HG02973 (cell line): Measurements from ENCODE around the gene MAP6.

ENCODE experiments used
- ATAC-seq: cut with Tn5 transposase; IDR thresholded peaks from one replicate; pipeline ENCODE4 v1.9.1; 2021; ENCODE audit warnings: moderate library complexity; ENCODE audit not compliant: unreplicated experiment

MAP6 gene

DNA sequence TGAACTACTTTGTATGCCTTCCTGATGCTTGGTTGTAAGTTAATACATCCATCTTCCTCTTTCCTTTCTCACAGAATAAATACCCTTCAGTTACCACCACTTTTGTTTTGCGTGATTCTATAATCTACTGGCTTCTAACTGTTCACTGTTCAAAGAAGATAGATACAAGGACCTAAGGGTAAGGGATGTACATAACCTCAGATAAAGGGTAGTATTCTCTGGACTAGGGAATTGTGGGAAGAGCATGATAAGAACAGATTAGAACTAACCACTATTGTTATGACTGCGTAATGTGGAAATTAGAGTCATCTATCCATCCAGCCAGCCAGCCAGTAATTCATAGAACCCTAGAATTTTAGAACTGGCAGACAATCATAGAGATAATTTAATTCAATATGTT, 36.4 kb downstream of the MAP6 start:
- ATAC-seq = no peak

DNA sequence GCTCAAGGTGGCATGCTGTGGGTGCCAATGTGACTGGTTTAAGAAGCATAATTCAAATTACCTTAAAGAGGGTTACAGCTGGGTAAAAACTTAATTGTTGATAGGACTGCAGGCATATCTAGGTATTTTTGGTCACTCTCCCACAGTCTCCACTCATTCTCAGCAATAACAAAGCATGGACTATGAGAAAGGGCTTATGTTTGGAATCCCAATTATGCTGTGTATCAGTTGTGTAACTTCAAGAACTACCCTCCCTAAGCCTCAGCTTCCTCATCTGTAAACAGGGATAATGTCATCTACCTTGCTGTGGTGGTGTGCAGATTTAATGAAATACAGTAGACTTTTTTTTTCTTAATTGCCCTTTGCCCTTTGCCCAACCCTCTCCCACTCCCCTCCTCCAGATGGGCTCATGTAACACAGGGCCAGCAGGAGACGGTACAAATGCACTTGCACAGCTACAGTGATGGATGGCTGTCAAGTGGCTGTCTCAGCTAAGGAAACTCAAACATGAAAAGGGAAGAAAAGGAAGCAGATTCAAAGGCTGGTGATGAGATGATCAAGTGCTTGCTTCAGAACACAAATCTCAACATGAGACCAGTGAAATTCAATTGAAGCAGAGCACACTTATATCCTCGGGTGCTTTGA, 37.6 kb downstream of the MAP6 start:
- ATAC-seq = no peak

DNA sequence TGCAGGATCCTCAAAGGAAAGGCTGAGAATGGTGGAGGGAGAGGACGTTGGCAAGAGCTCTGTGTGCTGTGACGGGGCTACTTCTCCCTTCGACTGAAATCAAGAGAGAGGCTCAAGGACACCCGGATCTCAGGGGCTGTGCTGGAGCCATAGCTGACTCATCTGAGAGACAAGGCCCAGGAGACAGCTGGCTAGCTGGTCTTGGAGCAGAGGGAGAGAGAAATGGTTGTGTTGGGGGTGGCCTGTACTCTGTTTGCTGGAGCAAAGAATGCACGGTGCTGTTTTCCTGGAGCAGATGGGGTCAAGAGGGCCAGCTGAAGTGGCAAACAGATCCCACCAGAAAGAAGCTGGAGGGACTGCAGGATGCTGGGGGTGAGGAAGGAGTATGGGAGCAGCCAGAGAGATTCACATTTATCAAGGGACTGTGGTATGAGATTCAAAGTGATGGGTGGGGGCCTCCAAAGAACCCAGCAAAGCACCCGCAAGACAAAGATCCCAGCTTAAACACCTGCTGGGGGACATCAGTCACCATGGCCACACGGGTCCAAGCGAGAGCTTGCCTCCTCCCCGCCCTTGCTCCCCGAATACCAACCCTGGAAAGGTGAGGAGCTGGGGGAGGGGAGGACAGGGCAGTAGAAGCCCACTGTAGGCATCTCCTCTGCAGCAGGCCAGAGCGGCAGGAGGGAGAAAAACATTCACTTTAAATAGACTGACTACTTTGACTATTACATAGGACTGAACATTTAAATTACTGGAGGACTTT, 40.8 kb downstream of the MAP6 start:
- no peak for ATAC-seq

DNA sequence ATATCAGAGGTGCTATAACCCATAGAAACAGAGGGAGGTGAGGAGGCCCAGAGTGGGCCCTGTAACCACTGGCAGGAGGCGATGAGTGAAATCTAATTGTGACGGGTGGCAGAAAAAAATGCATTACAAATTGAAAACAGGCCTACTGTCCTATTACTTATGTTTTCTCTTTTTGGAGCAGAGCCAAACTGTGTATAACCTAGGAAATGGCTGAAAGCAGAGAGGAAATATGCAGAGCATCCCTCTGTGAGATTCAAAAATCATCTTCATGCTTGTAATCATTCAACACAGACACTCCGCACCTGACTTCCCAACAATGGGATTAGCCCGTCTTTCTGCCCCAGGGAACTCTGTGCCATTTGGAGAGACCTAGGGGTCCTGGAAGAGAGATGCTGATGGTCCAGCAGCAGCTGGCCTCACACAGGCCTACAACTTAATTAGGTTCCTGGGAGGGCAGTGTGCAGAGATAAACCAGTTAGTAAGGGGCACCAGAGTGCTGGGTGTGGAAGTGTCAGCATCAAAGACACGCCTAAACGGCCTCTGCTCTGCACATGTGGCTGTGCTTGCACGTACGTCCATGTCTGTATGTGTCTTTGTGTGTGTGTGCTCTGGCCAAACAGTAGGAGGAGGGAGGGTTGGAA, 41.8 kb downstream of the MAP6 start:
- ATAC-seq = no peak

DNA sequence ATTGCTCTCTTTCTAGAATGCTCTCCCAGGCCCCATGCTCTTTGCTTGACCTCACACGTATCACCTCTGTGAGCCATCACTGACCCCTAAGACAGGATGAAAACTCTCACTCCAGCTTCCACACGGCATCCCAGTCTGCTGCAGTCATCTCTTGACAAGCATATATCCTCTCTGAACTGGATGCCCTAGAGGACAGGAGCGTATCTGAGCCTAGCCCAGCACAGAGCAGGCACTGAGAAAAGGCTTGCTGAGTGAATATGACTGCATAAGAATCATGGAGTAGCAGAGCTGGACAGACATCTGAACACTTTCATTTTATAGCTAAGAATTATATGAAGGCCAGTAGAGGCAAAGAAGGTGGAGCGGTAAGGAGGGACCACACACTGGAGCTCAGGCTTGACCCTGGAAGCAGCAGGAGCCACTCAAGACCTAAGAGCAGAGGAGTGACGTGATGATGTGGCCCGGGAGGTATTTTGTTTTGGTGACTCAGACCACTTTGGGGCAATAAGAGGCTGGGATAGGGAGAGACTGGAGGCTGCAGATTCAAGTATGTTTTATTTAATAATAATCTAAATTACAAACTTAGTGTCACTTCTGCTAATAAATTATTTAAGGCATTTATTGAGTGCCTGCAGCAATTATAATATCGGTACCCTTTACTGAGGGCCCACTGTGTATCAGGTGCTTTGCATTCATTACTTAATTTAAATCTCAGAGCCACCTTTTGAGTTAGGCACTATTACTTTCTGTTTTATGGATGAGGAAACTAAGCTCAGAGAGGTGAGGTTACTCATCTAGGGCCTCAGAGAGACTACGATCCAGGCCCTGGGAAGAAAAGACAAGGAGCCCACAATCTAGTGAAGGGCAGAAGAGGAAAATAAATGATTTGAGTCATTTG, 42.6 kb downstream of the MAP6 start:
- no peak for ATAC-seq

DNA sequence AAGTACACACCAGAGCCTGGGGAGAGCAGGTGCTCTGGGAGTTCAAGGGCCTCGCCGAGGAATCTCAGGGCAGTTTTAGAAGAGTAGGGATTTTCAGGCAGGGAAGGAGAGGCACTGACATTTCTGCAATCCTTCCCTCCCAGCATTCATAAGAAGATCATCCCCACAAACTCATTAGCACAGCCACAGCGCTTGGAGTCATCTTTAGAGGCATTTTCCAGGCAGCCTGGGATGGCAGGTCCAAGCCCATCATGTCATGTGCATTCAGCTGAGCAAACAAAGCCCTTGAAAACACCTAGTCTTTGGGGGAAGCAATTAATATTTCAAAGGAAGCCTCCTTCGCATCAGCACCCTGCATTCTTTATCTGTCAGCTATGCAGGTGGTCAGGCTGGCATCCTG, 43.8 kb downstream of the MAP6 start:
- no peak for ATAC-seq

DNA sequence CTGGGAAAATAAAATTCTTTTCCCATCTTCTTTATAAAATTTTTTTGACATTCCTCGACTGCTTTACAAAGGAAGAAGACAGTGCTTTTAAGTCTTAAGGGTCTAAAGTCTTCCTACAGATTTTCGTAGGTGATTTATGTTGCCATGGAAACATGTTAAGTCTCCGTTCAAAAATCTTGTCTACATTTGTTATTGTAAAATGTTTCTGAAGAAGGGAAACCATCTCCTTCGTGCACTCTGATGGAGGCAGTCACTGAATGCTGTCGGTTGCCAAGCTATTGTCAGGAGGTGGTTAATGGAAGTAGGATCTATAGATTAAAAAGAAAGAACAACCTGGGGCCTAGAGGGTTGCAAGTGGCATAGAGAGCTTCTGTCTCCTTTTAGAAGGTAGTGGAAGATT, 52.6 kb downstream of the MAP6 start:
- ATAC-seq = no peak

DNA sequence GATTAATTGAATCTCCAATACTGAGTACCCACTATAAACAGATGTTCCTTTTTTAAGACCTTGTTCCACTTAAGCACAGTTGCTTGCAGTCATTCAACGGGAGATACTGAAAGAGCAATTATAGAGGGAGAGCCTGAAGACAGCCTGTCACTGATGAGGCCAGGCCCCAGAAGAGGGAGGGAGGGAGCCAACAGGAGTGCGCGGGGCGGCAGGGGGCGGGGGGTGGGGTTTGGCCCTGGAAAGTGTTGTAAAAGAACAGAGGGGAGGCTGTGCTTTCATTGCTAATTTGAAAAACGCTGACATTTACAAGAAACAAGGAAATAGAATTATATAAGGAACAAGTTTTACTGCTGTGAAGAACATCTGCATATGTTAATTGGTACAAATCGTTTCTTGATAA, 53.1 kb downstream of the MAP6 start:
- no peak for ATAC-seq

DNA sequence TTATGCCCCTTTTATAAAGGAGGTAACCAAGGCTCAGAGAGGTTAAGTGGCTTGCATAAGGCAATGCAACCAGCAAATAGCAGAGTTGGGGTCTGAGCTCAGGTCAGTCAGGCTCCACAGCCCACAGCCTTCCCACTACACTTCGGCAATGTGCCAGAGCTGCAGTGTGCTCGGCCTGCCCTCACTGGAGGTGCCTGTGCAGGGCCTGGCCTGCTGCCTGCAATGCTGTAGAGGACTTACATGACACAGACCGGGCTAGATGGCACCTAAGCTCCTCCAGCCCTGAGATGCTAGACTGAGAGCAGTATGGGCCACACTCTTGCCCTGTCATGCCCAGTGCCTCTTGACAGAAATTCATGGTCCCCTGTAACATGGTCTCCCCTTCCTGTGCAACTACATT, 57.0 kb downstream of the MAP6 start:
- no peak for ATAC-seq

DNA sequence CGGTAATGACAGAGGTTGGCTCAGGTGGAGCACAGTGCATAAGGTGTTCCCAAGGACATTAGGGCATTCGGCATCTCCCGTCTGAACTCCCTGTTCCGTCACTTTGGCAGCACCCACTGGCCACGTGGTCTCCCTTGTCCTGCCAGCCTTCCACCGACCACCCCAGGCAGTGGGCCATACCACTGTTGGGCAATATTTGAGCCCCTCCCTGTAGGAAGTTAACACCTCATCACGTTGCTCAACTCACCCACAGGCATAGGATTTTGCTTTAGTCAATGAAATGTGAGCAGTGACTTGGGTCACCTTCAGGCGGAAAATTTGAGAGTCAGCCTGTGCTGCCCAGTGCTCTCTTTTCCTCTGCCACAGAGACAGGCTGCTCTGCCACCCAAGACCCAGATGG, 62.7 kb downstream of the MAP6 start:
- no peak for ATAC-seq

DNA sequence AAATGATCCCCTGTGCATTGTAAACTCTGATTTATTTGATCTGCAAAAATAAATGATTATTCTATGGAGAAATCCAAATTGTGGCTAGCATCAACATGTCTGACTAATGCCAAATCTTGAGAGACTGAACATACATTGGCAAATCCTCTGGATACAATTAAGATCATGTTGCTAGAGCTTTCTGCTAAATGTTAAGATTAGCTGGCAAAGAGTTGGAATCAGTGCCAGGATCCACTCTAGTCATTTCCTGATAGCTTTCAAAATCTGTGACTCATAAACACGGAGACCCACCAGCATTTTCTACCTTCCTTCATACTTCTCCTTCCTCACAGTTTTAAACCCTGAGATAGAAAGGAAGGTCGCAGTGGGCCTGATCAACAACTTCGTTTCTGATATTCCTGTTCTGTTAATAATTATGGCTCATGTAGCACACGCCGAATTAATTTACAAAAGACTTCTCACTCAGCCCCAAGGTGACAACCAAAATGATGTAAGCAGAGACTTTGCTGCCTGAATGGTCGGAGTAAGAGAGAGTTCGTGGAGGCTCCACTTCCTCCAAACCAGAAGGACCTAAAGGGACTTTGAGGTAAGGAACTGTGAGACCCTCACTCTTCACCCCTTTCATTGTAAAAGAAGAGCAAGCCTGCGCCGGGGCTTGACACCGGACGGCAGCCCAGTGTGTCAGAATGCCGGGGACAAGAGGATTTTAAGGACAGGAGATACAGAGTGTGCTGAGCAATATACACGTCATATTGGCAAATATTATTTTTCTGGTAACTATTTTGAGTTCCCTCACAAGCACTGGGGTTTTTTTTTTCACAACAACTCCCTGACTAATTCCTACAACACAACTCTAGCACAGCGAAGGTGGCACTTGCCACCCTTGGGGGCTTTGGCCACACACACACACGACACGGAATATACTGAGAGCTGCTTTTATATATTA, 64.8 kb downstream of the MAP6 start:
- no peak for ATAC-seq

DNA sequence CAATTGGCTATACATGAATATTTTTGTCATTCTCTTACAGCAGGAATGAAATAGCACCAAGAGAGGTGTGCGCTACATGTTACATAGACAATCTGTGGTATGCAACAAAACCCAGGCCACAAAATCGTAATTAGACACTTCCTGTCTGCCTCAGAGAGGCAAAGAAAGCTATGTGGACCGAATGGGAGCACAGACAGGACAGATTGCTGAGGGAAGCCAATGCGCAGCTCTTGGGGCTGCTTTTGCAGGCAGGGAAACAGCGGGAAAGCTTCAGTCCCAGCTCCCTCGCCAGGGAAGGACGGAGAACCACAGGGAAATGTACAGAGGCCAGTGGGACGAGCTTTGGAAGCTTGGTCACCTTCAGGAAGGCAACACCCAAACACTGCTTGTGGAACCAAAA, 65.9 kb downstream of the MAP6 start:
- no peak for ATAC-seq

DNA sequence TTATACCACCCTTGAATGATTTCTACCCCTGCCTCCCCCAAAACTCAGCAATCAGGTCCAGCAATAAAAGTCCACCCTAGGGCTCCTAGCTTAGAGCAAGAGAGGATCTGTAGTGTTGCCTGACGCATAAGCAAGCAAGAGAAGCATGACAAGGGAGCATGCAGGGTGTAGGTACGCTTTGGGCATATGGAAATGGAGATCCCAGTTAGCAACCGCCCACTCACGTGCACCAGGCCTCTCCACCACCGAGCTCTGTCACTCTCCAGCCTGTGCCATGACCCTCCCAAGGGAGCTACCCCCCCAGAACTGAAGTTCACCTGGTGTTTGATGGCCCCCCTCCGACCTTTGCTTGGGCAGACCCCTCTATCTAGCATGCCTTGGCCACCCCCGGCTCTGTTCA, 67.3 kb downstream of the MAP6 start:
- ATAC-seq = no peak

DNA sequence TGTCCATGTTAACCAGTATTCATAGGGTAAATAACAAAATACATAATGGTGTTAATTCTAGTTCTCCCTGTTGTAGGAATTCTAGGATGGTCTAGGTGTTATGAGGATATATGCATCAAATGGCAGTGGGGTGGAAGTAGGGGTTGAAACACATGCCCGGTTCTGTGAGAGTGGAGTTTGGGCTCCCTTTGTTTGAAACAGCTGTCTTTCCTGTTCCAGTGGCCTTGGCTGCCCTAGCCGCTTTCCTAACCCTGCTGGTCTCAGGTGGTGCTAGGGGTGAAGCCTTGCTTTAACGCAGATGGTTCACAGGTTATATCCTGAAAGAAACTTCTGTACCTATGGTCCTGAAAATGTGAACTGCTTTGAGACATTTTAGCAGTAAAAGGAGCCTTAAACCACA, 68.5 kb downstream of the MAP6 start:
- ATAC-seq = no peak

DNA sequence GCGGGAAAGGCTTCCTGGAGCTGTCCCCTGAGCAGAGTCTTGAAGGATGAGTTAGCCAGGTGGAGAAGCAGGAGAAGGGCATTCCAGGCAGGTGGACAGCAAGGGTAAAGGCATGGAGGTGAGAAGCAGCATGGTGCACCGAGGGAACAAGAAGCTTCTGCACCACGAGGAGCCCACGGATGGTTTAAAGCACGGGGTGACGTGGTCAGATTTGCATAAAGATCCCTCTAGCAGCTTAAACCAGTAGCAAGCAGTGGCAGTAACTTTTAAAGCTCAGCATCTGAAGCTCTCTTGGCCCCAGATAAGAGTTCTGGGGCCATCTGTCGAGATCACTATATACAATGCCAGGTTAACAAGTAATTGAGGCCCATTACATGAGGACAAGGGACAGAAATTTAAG, 69.9 kb downstream of the MAP6 start:
- no peak for ATAC-seq

DNA sequence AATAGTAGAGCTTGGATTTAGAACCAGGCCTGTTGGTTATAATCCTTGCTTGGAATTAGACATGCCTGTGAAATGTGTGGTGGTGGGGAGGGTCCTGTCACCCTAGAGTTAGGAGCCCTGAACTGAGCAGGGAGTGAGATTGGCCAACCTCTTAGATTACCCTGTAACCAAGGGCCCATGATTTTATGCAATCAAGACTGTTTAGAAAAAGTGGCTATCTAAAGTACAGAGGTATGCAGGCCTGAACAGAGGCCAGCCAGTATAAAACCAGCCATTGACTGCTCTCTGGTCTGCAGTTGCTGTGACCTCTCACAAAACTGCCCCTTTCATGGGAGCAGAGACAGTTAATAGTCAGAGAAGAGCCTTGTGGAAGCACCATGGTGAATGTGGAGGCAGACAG, 70.6 kb downstream of the MAP6 start:
- no peak for ATAC-seq

DNA sequence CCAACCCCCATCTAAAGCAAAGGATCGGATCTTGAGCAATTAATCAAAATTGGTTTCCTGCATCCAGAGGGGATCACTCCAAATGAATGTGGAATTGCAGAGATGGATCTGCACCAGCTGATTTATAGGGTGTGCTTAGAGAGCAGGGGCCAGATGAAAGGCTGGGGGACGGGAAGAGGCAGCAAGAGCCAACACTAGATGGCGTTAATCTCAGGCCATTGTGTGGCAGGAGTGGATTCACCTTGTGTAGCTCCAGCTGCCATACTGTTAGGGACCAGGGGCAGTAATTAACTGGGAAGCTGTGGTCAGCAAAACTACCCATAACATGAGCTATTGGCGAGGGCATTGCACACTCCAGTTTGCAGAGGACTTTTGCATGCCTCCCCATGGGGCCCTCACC, 71.2 kb downstream of the MAP6 start:
- no peak for ATAC-seq

DNA sequence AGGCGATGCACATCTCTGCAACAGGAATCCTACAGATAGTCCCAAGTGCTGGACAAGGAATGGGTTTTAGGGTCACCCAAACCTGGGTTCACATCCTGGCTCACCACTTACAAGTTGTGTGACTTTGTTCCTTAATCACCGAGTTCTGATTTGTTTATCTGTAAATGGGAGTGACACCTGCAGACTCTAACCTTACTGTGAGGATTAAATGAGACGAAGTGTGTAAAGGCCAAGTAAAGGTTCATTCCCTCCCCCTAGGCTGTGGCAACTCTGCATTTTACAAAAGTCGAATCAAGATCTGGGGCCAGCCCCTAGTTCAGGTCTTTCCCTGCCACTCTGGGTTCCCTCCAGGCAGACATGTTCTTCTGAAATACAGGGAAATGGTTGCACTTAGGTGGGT, 71.9 kb downstream of the MAP6 start:
- no peak for ATAC-seq

DNA sequence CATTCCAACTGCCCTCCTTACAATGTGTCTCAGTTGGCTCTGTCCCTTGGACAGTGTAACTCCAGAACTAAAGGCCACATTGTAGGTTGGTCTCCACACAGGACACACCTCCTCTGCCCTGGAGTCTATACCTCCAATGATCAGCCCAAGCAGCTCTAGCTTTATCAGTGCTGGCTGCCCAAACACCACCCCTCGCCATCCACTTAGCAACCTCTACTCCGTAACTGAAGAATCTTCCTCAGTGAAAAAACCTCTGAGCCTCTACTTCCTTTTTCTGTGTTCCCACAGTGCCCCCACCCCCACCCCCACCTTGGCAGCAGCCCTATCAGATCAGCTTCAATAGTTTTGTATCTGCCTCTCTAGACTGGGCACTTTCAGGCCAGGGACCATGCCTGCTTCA, 73.4 kb downstream of the MAP6 start:
- no peak for ATAC-seq

DNA sequence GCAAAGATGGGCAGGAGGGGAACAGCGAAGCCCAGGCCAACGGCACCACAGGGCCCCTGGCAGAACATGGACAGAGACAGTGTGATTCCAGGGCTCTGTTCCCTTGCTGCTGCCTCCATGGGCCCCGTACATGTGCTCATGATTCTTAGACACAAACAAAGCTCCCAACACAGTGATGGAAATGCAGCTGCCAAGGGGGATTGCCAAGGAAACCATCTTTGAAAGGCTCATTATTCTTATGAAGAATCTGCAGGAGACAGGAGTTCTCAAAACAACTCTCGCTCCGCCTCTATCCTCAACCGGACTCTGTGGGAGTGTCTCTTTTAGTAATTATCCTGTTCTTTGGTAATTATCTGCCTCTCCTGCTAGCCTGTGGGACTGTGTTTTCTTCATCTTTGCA, 74.6 kb downstream of the MAP6 start:
- ATAC-seq = no peak
